ENCODE data around the gene TMEM119.

GRCh38 chr12:108565146-108565545 lies 32.7 kb downstream of the TMEM119 start:
- TF ChIP-seq CTCF (IDR thresholded peaks at IDR 0.05) (no peak), REST (IDR thresholded peaks at IDR 0.05; ENCODE audit: insufficient read depth in 1 of 2, low read depth in 2 of 2, low read length in 1 of 2) (no peak), SIN3A (IDR thresholded peaks at IDR 0.05; ENCODE audit: borderline replicate concordance, insufficient read depth, low read depth, low read length) (no peak)

Data from Panc1 (cell line).